A549 treated with CORT108297 at 1 μM for 4 hours (cell line): ENCODE data around the gene OR4M2. TPM values are rescaled to one million over a fixed set of nuclear protein-coding genes. Genes with fewer than 3 reads are reported as not detected.

ENCODE experiments used
- total RNA-seq: library from RNA; stranded (reverse); fragments of 200-300 nt; extraction: Qiagen RNA extraction; gene quantifications from 5 replicates; pipeline ENCODE4 v1.2.3, GENCODE V29; 2022

The OR4M2 gene
- total RNA-seq, result not detected in 5 replicates

GRCh38 chr15:22080227-22080626, at the start of gene OR4M2:
Gene OR4M2 (plus strand): TSS chr15:22080527. CDS start chr15:22080625, 98 bp downstream.

Other genes starting within 250 kb of the OR4M2 start
- not detected in 5 replicates for gene POTEB, start 202.8 kb upstream of the OR4M2 start, total RNA-seq